Fibroblast of mammary gland (primary cell): Measurements from ENCODE around the gene OPRL1.

ENCODE experiments used
- DNase-seq: peaks from one replicate; pipeline ENCODE4 v3.0.0-alpha.2; 2010; ENCODE audit warnings: low read depth
- H3K4me3 ChIP-seq: 2 replicates; pipeline ENCODE4 v1.5.1; 2011; ENCODE audit warnings: low read depth, mild to moderate bottlenecking, low read length, moderate library complexity; ENCODE audit not compliant: control insufficient read depth
- TF ChIP-seq, protein P1 (sequence below): conservative IDR thresholded peaks from 2 replicates; pipeline ENCODE4 v1.5.1; 2011; ENCODE audit warnings: low read depth, low read length, inconsistent platforms; ENCODE audit not compliant: control insufficient read depth, insufficient read depth

OPRL1 gene

DNA sequence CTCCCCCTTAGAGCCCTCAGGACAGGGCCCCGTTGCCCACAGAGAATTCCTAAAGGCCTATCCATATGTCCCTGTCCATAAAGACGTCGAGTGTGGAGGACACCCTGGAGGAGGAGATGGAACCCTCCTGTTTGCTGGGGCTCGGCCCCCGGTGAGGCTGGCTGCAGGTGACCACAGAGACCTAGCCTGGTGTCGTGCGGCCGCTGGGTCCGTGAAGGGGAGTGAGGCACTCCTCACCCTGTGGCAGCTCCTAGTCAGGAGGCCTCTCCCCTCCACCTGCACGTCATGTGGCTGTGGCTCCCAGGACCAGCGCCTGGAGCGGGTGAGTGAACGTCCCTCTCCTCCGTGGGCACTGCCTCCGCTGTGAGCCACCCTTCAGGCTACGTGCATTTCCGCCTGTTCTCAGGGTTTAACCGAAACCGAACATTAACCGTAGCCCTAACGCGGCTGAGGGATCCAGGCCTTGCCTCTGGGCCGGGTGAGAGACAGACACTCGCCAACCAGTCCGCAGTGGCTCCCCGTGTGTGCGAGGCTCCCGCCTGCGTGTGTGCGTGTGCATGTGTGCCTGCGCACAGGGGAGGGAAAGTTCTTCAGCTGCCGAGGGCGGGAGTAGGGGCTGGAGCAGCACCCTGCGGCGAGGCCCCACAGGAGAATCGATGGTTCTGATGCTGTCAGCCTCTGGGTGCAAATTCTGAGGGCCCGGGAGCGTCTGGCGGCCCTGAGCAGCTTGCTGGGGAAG lies 22.8 kb upstream of the OPRL1 start:
- no peak for DNase-seq
- TF ChIP-seq, protein P1, sequence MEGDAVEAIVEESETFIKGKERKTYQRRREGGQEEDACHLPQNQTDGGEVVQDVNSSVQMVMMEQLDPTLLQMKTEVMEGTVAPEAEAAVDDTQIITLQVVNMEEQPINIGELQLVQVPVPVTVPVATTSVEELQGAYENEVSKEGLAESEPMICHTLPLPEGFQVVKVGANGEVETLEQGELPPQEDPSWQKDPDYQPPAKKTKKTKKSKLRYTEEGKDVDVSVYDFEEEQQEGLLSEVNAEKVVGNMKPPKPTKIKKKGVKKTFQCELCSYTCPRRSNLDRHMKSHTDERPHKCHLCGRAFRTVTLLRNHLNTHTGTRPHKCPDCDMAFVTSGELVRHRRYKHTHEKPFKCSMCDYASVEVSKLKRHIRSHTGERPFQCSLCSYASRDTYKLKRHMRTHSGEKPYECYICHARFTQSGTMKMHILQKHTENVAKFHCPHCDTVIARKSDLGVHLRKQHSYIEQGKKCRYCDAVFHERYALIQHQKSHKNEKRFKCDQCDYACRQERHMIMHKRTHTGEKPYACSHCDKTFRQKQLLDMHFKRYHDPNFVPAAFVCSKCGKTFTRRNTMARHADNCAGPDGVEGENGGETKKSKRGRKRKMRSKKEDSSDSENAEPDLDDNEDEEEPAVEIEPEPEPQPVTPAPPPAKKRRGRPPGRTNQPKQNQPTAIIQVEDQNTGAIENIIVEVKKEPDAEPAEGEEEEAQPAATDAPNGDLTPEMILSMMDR, result no peak
- H3K4me3 ChIP-seq, result no peak overlapping the region

- DNase-seq, result peak; percentile 48
- no peak overlapping the region for H3K4me3 ChIP-seq
- TF ChIP-seq, protein P1, result peak; percentile 73
Observed at GRCh38 chr20:64057628-64058498, 22.0 kb upstream of the OPRL1 start.

- H3K4me3 ChIP-seq, result no peak overlapping the region
- TF ChIP-seq, protein P1, result no peak
- no peak for DNase-seq
Observed at GRCh38 chr20:64058536-64058935, 21.3 kb upstream of the OPRL1 start.

GRCh38 chr20:64062276-64062595 lies 17.6 kb upstream of the OPRL1 start:
- peak overlapping the region; percentile 75 for H3K4me3 ChIP-seq
- DNase-seq, result no peak
- TF ChIP-seq, protein P1, result no peak

DNA sequence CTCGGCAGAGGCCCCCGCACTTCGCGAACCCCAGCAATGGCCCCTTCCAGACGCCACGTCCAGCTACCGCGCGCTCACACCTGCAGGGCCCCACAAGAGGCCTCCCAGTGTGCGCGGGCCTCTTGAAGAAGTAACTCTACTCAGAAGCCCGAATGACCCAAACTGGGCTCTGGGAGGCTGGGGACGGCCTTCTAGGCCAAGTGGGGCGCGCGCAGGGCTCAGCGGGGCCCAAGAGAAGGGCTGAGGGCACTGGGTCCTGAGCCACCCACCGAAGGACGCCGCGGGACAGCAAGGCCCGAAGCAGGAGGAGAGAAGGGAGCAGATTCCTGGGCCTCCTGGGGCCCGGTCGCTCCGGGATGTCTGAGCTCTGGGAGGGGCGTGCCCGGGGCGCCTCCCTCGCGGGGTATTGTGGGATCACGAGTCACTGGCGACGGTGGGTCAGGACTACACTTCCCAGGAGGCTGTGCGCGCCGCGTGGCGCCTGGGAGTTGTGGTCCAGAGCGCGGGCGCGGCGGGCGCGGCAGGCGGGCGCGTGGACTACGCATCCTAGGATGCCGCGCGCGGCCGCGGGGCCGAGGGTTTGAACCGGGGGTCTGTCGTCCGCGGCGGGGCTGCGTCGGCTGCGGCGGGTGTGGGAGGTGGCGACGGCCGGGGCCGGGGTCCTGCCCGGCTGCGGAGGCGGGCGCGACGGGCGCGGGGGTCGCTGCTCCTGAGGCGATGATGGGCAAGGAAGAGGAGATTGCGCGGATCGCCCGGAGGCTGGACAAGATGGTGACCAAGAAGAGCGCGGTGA lies 17.1 kb upstream of the OPRL1 start, which contains the start of gene TCEA2:
TSS of gene TCEA2 (plus strand) at position 603 of the 793 bp plus-strand sequence. CDS start at position 718, 115 bp downstream.
- DNase-seq, result peak; percentile 95
- TF ChIP-seq, protein P1, result no peak
- H3K4me3 ChIP-seq, result peak within 1 kb of the TSS; percentile 75

DNA sequence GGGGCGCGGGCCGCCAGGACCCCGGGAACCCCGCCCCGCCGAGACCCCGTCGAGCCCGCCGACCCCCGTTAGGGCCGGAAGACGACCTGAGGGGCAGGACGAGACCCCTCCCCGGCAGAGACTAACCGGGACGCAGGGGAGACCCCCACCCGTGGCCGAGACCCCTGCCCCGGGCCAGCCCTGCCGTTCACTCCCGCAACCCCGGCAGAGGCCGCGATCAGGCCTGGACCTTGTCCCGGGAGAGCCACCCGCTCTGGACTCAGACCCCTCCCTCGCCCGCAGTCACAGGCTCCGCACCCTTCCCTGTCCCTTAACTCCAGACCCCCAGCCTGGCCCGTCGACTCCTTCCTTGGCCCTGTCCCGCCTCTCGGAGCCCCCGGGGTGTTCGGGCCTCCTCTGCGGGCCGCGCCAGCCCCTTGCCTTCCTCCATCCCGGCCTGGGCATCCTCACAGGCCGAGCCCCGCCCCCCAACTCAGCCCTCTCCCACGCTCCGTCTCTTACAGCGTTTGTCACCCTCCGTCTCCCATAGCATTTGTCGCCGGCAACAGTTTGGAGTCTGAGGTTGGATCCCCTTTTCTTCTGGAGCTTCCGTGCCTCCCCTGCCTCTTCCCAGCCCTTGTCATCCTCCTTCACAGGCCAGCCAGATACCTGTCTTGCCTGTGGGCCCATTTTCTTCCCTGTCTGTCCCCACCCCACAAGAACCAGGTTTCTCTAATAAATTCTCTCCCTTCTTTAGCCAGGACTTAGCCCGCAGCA lies 16.3 kb upstream of the OPRL1 start:
- no peak for DNase-seq
- H3K4me3 ChIP-seq, result peak overlapping the region; percentile 75
- TF ChIP-seq, protein P1, result no peak
